ENCODE data around the gene SCARF2. TPM values are rescaled to one million over a fixed set of nuclear protein-coding genes. Genes with fewer than 3 reads are reported as not detected.

Gene SCARF2
- total and polyA plus RNA-seq, 5 donors from 2014 or later, result 0.70 to 6.9 (median 1.5) TPM

GRCh38 chr22:20450551-20450906, 12.9 kb upstream of the SCARF2 start:
- Mint-ChIP-seq H3K36me3 (peaks cover 39% of the 10 kb centered on the region), H3K9me3 (peaks cover 0 to 2% (median 0%) of the 10 kb centered on the region in 7 donors), H3K27ac (peak overlapping the region in 1 of 3 donors; percentile 38), H3K27me3 (no peaks in the 10 kb centered on the region), H3K4me1 (peaks cover 0 to 6% (median 2%) of the 10 kb centered on the region in 4 donors), H3K4me3 (no peak overlapping the region)
- Histone ChIP-seq H3K9me3 (ENCODE audit: control insufficient read depth in 2 of 2, low read length in 2 of 2) (no peaks in the 10 kb centered on the region), H3K36me3 (ENCODE audit: control insufficient read depth, insufficient read depth, low read length) (peaks cover 27% of the 10 kb centered on the region), H3K4me3 (ENCODE audit: low read depth, low read length) (no peak overlapping the region), H3K4me1 (ENCODE audit: control insufficient read depth, insufficient read depth, low read length, poor library complexity, severe bottlenecking) (no peaks in the 10 kb centered on the region), H3K27ac (ENCODE audit: insufficient read depth, low read length, poor library complexity, severe bottlenecking) (no peak overlapping the region), H3K27me3 (ENCODE audit: control insufficient read depth, insufficient read depth, low read length) (no peaks in the 10 kb centered on the region)
- DNase-seq (no peak), ATAC-seq (ENCODE audit: low read depth in 2 of 2) (no peak)

GRCh38 chr22:20449819-20450550, 12.4 kb upstream of the SCARF2 start:
- no peak overlapping the region for H3K4me3 ChIP-seq (ENCODE audit: low read depth, low read length)
- no peaks in the 10 kb centered on the region for H3K4me1 ChIP-seq (ENCODE audit: control insufficient read depth, insufficient read depth, low read length, poor library complexity, severe bottlenecking)
- H3K36me3 ChIP-seq (ENCODE audit: control insufficient read depth, insufficient read depth, low read length), result peaks cover 23% of the 10 kb centered on the region
- H3K9me3 ChIP-seq (ENCODE audit: control insufficient read depth in 2 of 2, low read length in 2 of 2), result no peaks in the 10 kb centered on the region
- H3K27me3 Mint-ChIP-seq, result no peaks in the 10 kb centered on the region
- H3K27ac Mint-ChIP-seq, result peak overlapping the region in 1 of 3 donors; percentile 38
- H3K4me3 Mint-ChIP-seq, result no peak overlapping the region
- H3K27me3 ChIP-seq (ENCODE audit: control insufficient read depth, insufficient read depth, low read length), result no peaks in the 10 kb centered on the region
- no peak for ATAC-seq (ENCODE audit: low read depth in 2 of 2)
- peaks cover 0 to 2% (median 0%) of the 10 kb centered on the region in 7 donors for H3K9me3 Mint-ChIP-seq
- H3K27ac ChIP-seq (ENCODE audit: insufficient read depth, low read length, poor library complexity, severe bottlenecking), result no peak overlapping the region
- peaks cover 0 to 6% (median 0%) of the 10 kb centered on the region in 4 donors for H3K4me1 Mint-ChIP-seq
- H3K36me3 Mint-ChIP-seq, result peaks cover 36% of the 10 kb centered on the region
- DNase-seq, result no peak

GRCh38 chr22:20448630-20449029, 11.0 kb upstream of the SCARF2 start:
- no peaks in the 10 kb centered on the region for H3K27me3 Mint-ChIP-seq
- Histone ChIP-seq H3K27me3 (ENCODE audit: control insufficient read depth, insufficient read depth, low read length) (no peaks in the 10 kb centered on the region), H3K4me1 (ENCODE audit: control insufficient read depth, insufficient read depth, low read length, poor library complexity, severe bottlenecking) (no peaks in the 10 kb centered on the region), H3K4me3 (ENCODE audit: low read depth, low read length) (no peak overlapping the region), H3K36me3 (ENCODE audit: control insufficient read depth, insufficient read depth, low read length) (peaks cover 33% of the 10 kb centered on the region), H3K9me3 (ENCODE audit: control insufficient read depth in 2 of 2, low read length in 2 of 2) (no peaks in the 10 kb centered on the region), H3K27ac (ENCODE audit: insufficient read depth, low read length, poor library complexity, severe bottlenecking) (no peak overlapping the region)
- ATAC-seq (ENCODE audit: low read depth in 2 of 2) (no peak), DNase-seq (no peak)
- peaks cover 0 to 2% (median 0%) of the 10 kb centered on the region in 7 donors for H3K9me3 Mint-ChIP-seq
- no peak overlapping the region for H3K27ac Mint-ChIP-seq
- H3K36me3 Mint-ChIP-seq, result peaks cover 40% of the 10 kb centered on the region
- no peak overlapping the region for H3K4me3 Mint-ChIP-seq
- H3K4me1 Mint-ChIP-seq, result peaks cover 0 to 6% (median 0%) of the 10 kb centered on the region in 4 donors

- H3K27ac Mint-ChIP-seq, result no peak overlapping the region
- peaks cover 0 to 7% (median 2%) of the 10 kb centered on the region in 4 donors for H3K4me1 Mint-ChIP-seq
- no peak overlapping the region for H3K4me3 Mint-ChIP-seq
- H3K27me3 ChIP-seq (ENCODE audit: control insufficient read depth, insufficient read depth, low read length), result no peaks in the 10 kb centered on the region
- H3K9me3 Mint-ChIP-seq, result peaks cover 0 to 2% (median 0%) of the 10 kb centered on the region in 7 donors
- ATAC-seq (ENCODE audit: low read depth in 2 of 2), result no peak
- peaks cover 39% of the 10 kb centered on the region for H3K36me3 Mint-ChIP-seq
- DNase-seq, result no peak
- no peak overlapping the region for H3K4me3 ChIP-seq (ENCODE audit: low read depth, low read length)
- H3K27ac ChIP-seq (ENCODE audit: insufficient read depth, low read length, poor library complexity, severe bottlenecking), result no peak overlapping the region
- peaks cover 41% of the 10 kb centered on the region for H3K36me3 ChIP-seq (ENCODE audit: control insufficient read depth, insufficient read depth, low read length)
- H3K27me3 Mint-ChIP-seq, result no peaks in the 10 kb centered on the region
- no peaks in the 10 kb centered on the region for H3K9me3 ChIP-seq (ENCODE audit: control insufficient read depth in 2 of 2, low read length in 2 of 2)
- H3K4me1 ChIP-seq (ENCODE audit: control insufficient read depth, insufficient read depth, low read length, poor library complexity, severe bottlenecking), result no peaks in the 10 kb centered on the region
Observed at GRCh38 chr22:20446383-20446970, 8.9 kb upstream of the SCARF2 start.

- Histone ChIP-seq H3K4me3 (ENCODE audit: low read depth, low read length) (no peak overlapping the region), H3K9me3 (ENCODE audit: control insufficient read depth in 2 of 2, low read length in 2 of 2) (no peaks in the 10 kb centered on the region), H3K36me3 (ENCODE audit: control insufficient read depth, insufficient read depth, low read length) (peaks cover 46% of the 10 kb centered on the region), H3K27me3 (ENCODE audit: control insufficient read depth, insufficient read depth, low read length) (no peaks in the 10 kb centered on the region), H3K4me1 (ENCODE audit: control insufficient read depth, insufficient read depth, low read length, poor library complexity, severe bottlenecking) (no peaks in the 10 kb centered on the region), H3K27ac (ENCODE audit: insufficient read depth, low read length, poor library complexity, severe bottlenecking) (no peak overlapping the region)
- peaks cover 0 to 7% (median 4%) of the 10 kb centered on the region in 4 donors for H3K4me1 Mint-ChIP-seq
- peaks cover 0 to 2% (median 0%) of the 10 kb centered on the region in 7 donors for H3K9me3 Mint-ChIP-seq
- H3K4me3 Mint-ChIP-seq, result no peak overlapping the region
- no peak for DNase-seq
- H3K27ac Mint-ChIP-seq, result no peak overlapping the region
- no peak for ATAC-seq (ENCODE audit: low read depth in 2 of 2)
- H3K36me3 Mint-ChIP-seq, result peaks cover 30% of the 10 kb centered on the region
- H3K27me3 Mint-ChIP-seq, result peaks cover 4% of the 10 kb centered on the region
Observed at GRCh38 chr22:20444325-20444724, 6.7 kb upstream of the SCARF2 start.

- peaks cover 46% of the 10 kb centered on the region for H3K36me3 ChIP-seq (ENCODE audit: control insufficient read depth, insufficient read depth, low read length)
- H3K27me3 ChIP-seq (ENCODE audit: control insufficient read depth, insufficient read depth, low read length), result no peaks in the 10 kb centered on the region
- H3K4me1 ChIP-seq (ENCODE audit: control insufficient read depth, insufficient read depth, low read length, poor library complexity, severe bottlenecking), result peaks cover 8% of the 10 kb centered on the region
- peaks cover 0 to 13% (median 7%) of the 10 kb centered on the region in 4 donors for H3K4me1 Mint-ChIP-seq
- no peak overlapping the region for H3K27ac ChIP-seq (ENCODE audit: insufficient read depth, low read length, poor library complexity, severe bottlenecking)
- peaks cover 30% of the 10 kb centered on the region for H3K36me3 Mint-ChIP-seq
- ATAC-seq (ENCODE audit: low read depth in 2 of 2) (no peak), DNase-seq (no peak)
- no peak overlapping the region for H3K27ac Mint-ChIP-seq
- no peaks in the 10 kb centered on the region for H3K9me3 Mint-ChIP-seq
- no peak overlapping the region for H3K4me3 ChIP-seq (ENCODE audit: low read depth, low read length)
- H3K27me3 Mint-ChIP-seq, result peaks cover 15% of the 10 kb centered on the region
- no peak overlapping the region for H3K4me3 Mint-ChIP-seq
- H3K9me3 ChIP-seq (ENCODE audit: control insufficient read depth in 2 of 2, low read length in 2 of 2), result no peaks in the 10 kb centered on the region
Observed at GRCh38 chr22:20442485-20443284, 5.1 kb upstream of the SCARF2 start.

- H3K27me3 ChIP-seq (ENCODE audit: control insufficient read depth, insufficient read depth, low read length), result no peaks in the 10 kb centered on the region
- Mint-ChIP-seq H3K4me1 (peaks cover 0 to 15% (median 8%) of the 10 kb centered on the region in 4 donors), H3K4me3 (peak overlapping the region in 1 of 4 donors; percentile 15), H3K9me3 (no peaks in the 10 kb centered on the region), H3K27me3 (peaks cover 20% of the 10 kb centered on the region), H3K36me3 (peaks cover 26% of the 10 kb centered on the region), H3K27ac (no peak overlapping the region)
- no peaks in the 10 kb centered on the region for H3K9me3 ChIP-seq (ENCODE audit: control insufficient read depth in 2 of 2, low read length in 2 of 2)
- peaks cover 45% of the 10 kb centered on the region for H3K36me3 ChIP-seq (ENCODE audit: control insufficient read depth, insufficient read depth, low read length)
- peaks cover 14% of the 10 kb centered on the region for H3K4me1 ChIP-seq (ENCODE audit: control insufficient read depth, insufficient read depth, low read length, poor library complexity, severe bottlenecking)
- no peak overlapping the region for H3K27ac ChIP-seq (ENCODE audit: insufficient read depth, low read length, poor library complexity, severe bottlenecking)
- no peak for DNase-seq
- no peak overlapping the region for H3K4me3 ChIP-seq (ENCODE audit: low read depth, low read length)
- no peak for ATAC-seq (ENCODE audit: low read depth in 2 of 2)
Observed at GRCh38 chr22:20441631-20442484, 4.2 kb upstream of the SCARF2 start.
